ENCODE measurements around the gene MAGEC1.
A peak's percentile ranks its signal among the peaks of the same experiment; 100 is the strongest.

Gene MAGEC1

DNA sequence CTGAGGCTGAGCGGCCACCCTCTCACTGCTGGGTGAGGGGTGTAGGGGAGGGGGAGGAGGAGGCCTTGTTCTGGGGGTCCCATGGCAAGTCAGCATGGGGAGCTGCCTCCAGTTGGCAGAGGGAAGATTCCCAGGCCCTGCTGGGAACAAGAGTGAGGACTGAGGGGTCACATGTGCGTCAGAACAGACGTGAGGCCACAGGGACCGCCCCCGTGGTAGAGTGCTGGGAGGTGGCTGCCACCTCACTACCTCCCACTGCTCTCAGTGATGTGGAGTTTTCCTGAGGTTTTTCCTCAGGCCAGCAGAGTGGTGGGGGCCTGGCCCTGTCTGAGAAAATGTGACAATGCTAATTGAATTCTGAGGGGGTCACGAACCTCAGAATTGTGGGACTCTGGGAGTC lies 568 bp downstream of the MAGEC1 start:
- TF ChIP-seq, protein P1, sequence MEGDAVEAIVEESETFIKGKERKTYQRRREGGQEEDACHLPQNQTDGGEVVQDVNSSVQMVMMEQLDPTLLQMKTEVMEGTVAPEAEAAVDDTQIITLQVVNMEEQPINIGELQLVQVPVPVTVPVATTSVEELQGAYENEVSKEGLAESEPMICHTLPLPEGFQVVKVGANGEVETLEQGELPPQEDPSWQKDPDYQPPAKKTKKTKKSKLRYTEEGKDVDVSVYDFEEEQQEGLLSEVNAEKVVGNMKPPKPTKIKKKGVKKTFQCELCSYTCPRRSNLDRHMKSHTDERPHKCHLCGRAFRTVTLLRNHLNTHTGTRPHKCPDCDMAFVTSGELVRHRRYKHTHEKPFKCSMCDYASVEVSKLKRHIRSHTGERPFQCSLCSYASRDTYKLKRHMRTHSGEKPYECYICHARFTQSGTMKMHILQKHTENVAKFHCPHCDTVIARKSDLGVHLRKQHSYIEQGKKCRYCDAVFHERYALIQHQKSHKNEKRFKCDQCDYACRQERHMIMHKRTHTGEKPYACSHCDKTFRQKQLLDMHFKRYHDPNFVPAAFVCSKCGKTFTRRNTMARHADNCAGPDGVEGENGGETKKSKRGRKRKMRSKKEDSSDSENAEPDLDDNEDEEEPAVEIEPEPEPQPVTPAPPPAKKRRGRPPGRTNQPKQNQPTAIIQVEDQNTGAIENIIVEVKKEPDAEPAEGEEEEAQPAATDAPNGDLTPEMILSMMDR (conservative IDR thresholded peaks at IDR 0.05), result no peak
- H3K27ac ChIP-seq, result no peak overlapping the region

DNA sequence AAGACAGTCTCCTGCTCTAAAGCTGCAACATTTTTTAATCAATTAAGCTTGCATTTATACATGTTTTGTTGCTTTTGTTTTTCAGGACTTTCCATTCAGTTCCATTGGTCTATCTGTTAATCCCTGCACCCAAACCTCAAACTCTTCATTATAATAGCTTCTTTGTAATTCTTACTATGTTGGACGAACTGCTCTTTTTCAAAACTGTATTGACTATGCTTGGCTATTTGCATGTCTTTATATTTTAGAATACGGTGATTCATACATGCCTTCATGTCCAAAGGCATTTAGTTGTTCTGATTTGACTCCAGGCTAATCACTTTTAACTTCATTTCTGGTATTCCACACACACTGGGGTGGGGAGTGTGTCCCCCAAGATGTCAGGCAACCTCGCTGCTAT lies 14.1 kb downstream of the MAGEC1 start:
- TF ChIP-seq, protein P1 (conservative IDR thresholded peaks at IDR 0.05), result no peak

DNA sequence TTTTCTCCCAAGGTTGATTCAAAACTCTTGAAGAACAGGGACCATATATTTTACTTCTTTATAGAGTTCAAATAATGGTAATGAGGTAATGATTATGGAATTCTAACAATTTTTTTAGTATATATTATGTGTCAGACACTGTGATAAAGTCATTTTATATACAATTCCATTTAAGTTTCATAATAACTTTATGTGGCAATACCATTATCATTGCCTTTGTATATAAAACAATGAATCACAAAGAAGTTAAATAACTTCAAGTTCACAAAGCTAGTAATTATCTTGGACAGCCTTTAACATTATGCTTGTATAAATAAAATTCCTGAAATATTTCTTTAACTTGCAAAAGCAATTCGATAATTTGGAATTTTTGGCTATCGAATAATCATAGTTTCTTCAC lies 20.6 kb downstream of the MAGEC1 start:
- TF ChIP-seq, protein P1 (conservative IDR thresholded peaks at IDR 0.05), result no peak

More for the DNA sequence above, 14.1 kb downstream of the MAGEC1 start:
- H3K27ac ChIP-seq, result no peak overlapping the region

DNA sequence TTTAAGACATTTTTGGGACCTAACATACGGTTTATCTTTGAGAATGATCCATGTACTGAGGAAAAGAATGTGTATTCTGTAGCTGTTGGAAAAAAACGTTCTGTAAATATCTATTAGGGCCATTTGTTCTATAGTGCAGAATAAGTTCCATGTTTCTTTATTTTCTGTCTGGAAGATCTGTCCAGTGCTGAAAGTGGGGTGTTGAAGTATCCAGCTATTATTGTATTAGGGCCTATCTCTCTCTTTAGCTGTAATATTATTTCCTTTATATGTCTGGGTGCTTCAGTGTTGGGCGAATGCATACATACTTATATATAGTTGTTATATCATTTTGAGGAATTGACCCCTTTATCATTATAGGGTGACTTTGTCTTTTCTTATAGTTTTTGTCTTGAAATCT lies 24.7 kb downstream of the MAGEC1 start:
- H3K27ac ChIP-seq, result no peak overlapping the region
- TF ChIP-seq, protein P1 (conservative IDR thresholded peaks at IDR 0.05), result no peak

More for the DNA sequence above, 20.6 kb downstream of the MAGEC1 start:
- no peak overlapping the region for H3K27ac ChIP-seq

DNA sequence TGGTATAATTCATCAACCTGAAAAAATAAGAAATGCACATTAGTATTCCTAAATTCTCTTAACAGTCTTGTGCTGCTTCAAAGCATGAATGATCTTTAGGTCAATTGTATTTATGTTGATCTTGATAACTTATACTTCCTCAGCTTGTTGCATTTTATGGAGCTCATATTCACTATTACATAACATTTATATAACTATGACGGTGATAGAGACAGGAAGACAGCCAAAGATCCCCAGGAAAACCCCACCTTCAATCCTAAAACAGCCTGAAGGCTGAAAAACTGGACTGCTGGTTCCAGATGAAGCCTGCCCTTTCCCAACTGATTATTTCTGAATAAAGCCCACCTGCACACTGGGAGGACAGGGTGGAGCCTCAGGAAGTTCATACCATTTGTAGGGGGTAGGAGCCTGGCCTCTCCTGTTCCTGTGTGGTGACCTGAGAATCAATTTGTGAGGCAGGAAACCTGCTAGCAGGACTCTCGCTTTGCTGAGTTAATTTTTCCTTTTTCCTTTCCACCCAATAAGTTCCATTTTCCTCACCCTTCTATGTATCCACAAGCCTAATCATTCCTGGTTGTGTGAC lies 30.5 kb downstream of the MAGEC1 start:
- TF ChIP-seq, protein P1 (conservative IDR thresholded peaks at IDR 0.05), result no peak

DNA sequence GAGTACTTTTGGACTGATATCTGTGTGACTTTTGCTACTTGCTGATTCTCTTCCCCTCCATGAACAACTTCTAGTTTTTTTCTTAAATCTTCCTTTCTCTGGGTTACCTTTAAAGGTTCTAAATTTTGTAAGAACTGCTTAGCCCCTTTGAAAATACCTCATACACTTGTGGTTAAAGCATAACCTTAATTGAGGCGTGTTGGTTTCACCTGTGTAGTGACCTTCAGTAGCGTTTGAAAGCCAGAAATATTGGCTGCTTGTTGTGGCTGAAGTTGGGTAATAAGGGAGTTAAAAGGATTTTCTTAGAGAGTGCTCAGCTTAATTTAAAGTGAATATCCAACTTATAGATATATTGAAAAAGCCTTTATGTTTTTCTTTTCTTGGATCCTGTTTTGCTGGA lies 32.0 kb downstream of the MAGEC1 start:
- no peak overlapping the region for H3K27ac ChIP-seq
- TF ChIP-seq, protein P1 (conservative IDR thresholded peaks at IDR 0.05), result no peak

More for the DNA sequence above, 30.5 kb downstream of the MAGEC1 start:
- no peak overlapping the region for H3K27ac ChIP-seq

DNA sequence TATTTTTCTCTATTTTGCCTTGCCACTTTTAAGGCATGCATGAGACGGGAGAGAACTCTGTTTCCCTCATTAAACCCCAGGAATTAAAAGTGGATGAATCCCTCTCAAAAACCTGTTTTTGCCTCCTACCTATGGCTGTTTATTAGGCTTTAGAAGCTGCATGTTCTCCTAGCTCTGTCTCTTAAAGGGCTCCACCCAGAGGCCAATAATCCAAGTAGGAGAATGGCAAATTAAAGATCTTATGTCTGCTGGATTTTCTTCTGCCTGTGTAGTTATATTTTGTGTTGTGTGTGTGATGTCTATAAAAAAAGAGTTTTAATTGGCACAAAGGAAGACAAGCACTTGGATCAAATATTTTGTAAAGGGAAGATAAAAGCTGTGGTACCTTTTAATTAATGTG lies 32.4 kb downstream of the MAGEC1 start:
- TF ChIP-seq, protein P1 (conservative IDR thresholded peaks at IDR 0.05), result peak; percentile 34
- no peak overlapping the region for H3K27ac ChIP-seq

Measured in VCaP (cell line).